Endothelial cell (in vitro differentiated cells): Measurements from ENCODE around the gene TENM4. TPM values are rescaled to one million over a fixed set of nuclear protein-coding genes. Genes with fewer than 3 reads are reported as not detected.
"Not testable (repeated sequence)": the region's sequence is repeated elsewhere in the genome, so short reads cannot be mapped to it uniquely, and the experiment has no call there.

Experiments used
- DNase-seq: peaks from one replicate; pipeline ENCODE4 v3.0.0; 2021; ENCODE audit warnings: low spot score
- H3K27ac Mint-ChIP-seq: one replicate; pipeline ENCODE4 v1.8.0; 2021; ENCODE audit warnings: mixed read lengths, inconsistent platforms; ENCODE audit not compliant: unreplicated experiment
- H3K27me3 Mint-ChIP-seq: one replicate; pipeline ENCODE4 v1.8.0; 2021; ENCODE audit warnings: mild to moderate bottlenecking, moderate library complexity, mixed read lengths, inconsistent platforms; ENCODE audit not compliant: unreplicated experiment
- H3K36me3 Mint-ChIP-seq: one replicate; pipeline ENCODE4 v1.8.0; 2021; ENCODE audit warnings: mild to moderate bottlenecking, low read depth, mixed read lengths, inconsistent platforms; ENCODE audit not compliant: unreplicated experiment
- H3K4me1 Mint-ChIP-seq: one replicate; pipeline ENCODE4 v1.8.0; 2021; ENCODE audit warnings: mild to moderate bottlenecking, mixed read lengths, inconsistent platforms; ENCODE audit not compliant: unreplicated experiment
- H3K4me3 Mint-ChIP-seq: one replicate; pipeline ENCODE4 v1.8.0; 2021; ENCODE audit warnings: mild to moderate bottlenecking, mixed read lengths, inconsistent platforms; ENCODE audit not compliant: unreplicated experiment
- H3K9me3 Mint-ChIP-seq: one replicate; pipeline ENCODE4 v1.8.0; 2021; ENCODE audit warnings: mixed read lengths, inconsistent platforms; ENCODE audit not compliant: unreplicated experiment
- CTCF ChIP-seq: fragments of 200-600 bp; sonication (generic); IDR thresholded peaks from one replicate; pipeline ENCODE4 v1.5.0; 2021; ENCODE audit warnings: antibody characterized with exemption; ENCODE audit not compliant: unreplicated experiment
- total RNA-seq: library from RNA; stranded (reverse); fragmentation: NEBNext Ultra II Directional; extraction: Animal tissue kit (Norgen Biotek cat#: 25700); gene quantifications from one replicate; pipeline ENCODE4 v1.2.1, GENCODE V29; 2021; ENCODE audit not compliant: unreplicated experiment

TENM4 gene
- total RNA-seq, 1 donor from 2014 or later: 1.8 TPM

DNA sequence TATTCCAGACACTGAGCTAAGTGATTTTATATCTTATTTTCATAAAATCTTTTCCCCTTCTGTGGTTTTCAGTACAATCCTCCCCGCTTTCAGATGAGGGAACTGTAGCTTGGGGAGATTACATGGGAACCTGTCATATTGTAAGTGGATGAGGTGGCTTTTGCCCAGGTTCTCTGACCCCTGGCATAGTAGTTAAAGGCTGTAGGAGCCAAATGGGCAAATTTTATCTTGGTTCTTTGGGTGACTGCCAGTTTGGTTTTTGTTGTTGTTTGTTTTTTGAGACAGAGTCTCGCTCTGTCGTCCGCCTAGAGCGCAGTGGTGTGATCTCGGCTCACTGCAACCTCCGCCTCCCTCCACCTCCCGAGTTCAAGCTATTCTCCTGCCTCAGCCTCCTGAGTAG, 454.5 kb downstream of the TENM4 start:
- H3K27ac Mint-ChIP-seq: no peak overlapping the region
- no peaks in the 10 kb centered on the region for H3K9me3 Mint-ChIP-seq
- no peaks in the 10 kb centered on the region for H3K27me3 Mint-ChIP-seq
- no peak overlapping the region for H3K4me3 Mint-ChIP-seq
- no peak for TF ChIP-seq CTCF
- H3K4me1 Mint-ChIP-seq: no peaks in the 10 kb centered on the region
- DNase-seq: no peak
- no peaks in the 10 kb centered on the region for H3K36me3 Mint-ChIP-seq

DNA sequence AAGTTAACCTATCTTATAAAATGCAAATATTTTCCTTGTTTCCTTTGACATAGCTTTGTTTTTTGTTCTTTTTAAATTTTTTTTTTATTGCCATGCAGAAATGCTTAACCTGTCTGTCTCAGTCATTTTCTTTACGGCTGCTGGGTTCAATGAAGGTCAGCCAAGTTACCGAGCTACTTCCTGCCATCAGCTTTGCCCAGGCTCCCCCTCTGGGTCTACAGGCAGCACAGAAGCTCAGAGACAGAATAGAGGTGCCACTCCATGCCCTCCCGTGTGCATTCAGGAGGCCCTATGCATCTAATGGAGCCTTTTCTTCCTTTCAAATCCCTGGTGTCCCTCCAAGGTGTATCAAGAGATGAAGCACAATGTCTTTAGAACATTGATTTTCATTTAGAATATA, 455.2 kb downstream of the TENM4 start:
- no peak for DNase-seq

GRCh38 chr11:78982473-78982872, 458.4 kb downstream of the TENM4 start:
- Mint-ChIP-seq H3K27ac (no peak overlapping the region), H3K4me1 (no peaks in the 10 kb centered on the region), H3K4me3 (no peak overlapping the region), H3K9me3 (no peaks in the 10 kb centered on the region), H3K27me3 (no peaks in the 10 kb centered on the region), H3K36me3 (no peaks in the 10 kb centered on the region)
- TF ChIP-seq CTCF: no peak
- DNase-seq: no peak

More for the DNA sequence above, 455.2 kb downstream of the TENM4 start:
- Mint-ChIP-seq H3K9me3 (no peaks in the 10 kb centered on the region), H3K27ac (no peak overlapping the region), H3K4me1 (no peaks in the 10 kb centered on the region), H3K27me3 (no peaks in the 10 kb centered on the region), H3K36me3 (no peaks in the 10 kb centered on the region), H3K4me3 (no peak overlapping the region)
- TF ChIP-seq CTCF: no peak

GRCh38 chr11:78981153-78981552, 459.7 kb downstream of the TENM4 start:
- H3K27ac Mint-ChIP-seq: no peak overlapping the region

GRCh38 chr11:78978831-78979230, 462.0 kb downstream of the TENM4 start:
- H3K4me3 Mint-ChIP-seq: no peak overlapping the region
- TF ChIP-seq CTCF: no peak
- H3K36me3 Mint-ChIP-seq: no peaks in the 10 kb centered on the region
- H3K27me3 Mint-ChIP-seq: no peaks in the 10 kb centered on the region
- H3K9me3 Mint-ChIP-seq: no peaks in the 10 kb centered on the region
- H3K4me1 Mint-ChIP-seq: no peaks in the 10 kb centered on the region
- no peak for DNase-seq
- H3K27ac Mint-ChIP-seq: no peak overlapping the region

More at GRCh38 chr11:78981153-78981552, 459.7 kb downstream of the TENM4 start:
- no peak for TF ChIP-seq CTCF
- H3K4me1 Mint-ChIP-seq: no peaks in the 10 kb centered on the region
- H3K9me3 Mint-ChIP-seq: no peaks in the 10 kb centered on the region
- H3K27me3 Mint-ChIP-seq: no peaks in the 10 kb centered on the region
- H3K36me3 Mint-ChIP-seq: no peaks in the 10 kb centered on the region
- no peak for DNase-seq
- no peak overlapping the region for H3K4me3 Mint-ChIP-seq

DNA sequence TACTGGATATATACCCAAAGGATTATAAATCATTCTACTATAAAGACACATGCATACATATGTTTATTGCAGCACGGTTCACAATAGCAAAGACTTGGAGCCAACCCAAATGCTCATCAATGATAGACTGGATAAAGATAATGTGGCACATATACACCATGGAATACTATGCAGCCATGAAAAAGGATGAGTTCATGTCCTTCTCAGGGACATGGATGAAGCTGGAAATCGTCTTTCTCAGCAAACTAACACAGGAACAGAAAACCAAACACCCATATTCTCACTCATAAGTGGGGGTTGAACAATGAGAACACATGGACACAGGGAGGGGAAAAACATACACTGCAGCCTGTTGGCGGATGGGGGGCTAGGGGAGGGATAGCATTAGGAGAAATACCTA, 463.0 kb downstream of the TENM4 start:
- H3K9me3 Mint-ChIP-seq, H3K4me3 Mint-ChIP-seq: not testable (repeated sequence)

More for the DNA sequence above, 463.0 kb downstream of the TENM4 start:
- not testable (repeated sequence) for H3K36me3 Mint-ChIP-seq, DNase-seq, H3K4me1 Mint-ChIP-seq, H3K27me3 Mint-ChIP-seq, H3K27ac Mint-ChIP-seq
